Activated B cell treated with CpG ODN at 0.5 μM for 24 hours (primary cell): Measurements from ENCODE around the gene ZNF132. TPM values are rescaled to one million over a fixed set of nuclear protein-coding genes. Genes with fewer than 3 reads are reported as not detected.

Experiments used
- ATAC-seq: fragments of 200-7000 bp; cut with Tn5 transposase; one replicate; pipeline ENCODE4 v1.10.0; 2021; ENCODE audit warnings: low read depth, mild to moderate bottlenecking, moderate library complexity
- CTCF ChIA-PET: fragments of 350-600 bp; sonication (Branson Sonifier 250); formaldehyde crosslinking; loops from one replicate; lab custom pipeline; 2021; ENCODE audit warnings: antibody characterized with exemption; lab: Charles Lee
- POLR2A ChIA-PET: fragments of 350-600 bp; sonication (Branson Sonifier 250); formaldehyde crosslinking; loops from one replicate; lab custom pipeline; 2021; ENCODE audit warnings: antibody characterized with exemption; lab: Charles Lee
- DNase-seq: peaks from one replicate; pipeline ENCODE4 v3.0.0; 2022
- H3K27ac Mint-ChIP-seq: one replicate; pipeline ENCODE4 v1.8.0; 2020; ENCODE audit warnings: mixed read lengths
- H3K27me3 Mint-ChIP-seq: one replicate; pipeline ENCODE4 v1.8.0; 2021; ENCODE audit warnings: mixed read lengths
- H3K36me3 Mint-ChIP-seq: one replicate; pipeline ENCODE4 v1.8.0; 2021; ENCODE audit warnings: low read depth, mixed read lengths
- H3K4me1 Mint-ChIP-seq: one replicate; pipeline ENCODE4 v1.8.0; 2021; ENCODE audit warnings: mixed read lengths
- H3K4me3 Mint-ChIP-seq: one replicate; pipeline ENCODE4 v1.8.0; 2020; ENCODE audit warnings: mild to moderate bottlenecking, mixed read lengths
- H3K9me3 Mint-ChIP-seq: one replicate; pipeline ENCODE4 v1.8.0; 2020; ENCODE audit warnings: mixed read lengths
- intact Hi-C: fragments of 100-400 bp; cut with micrococcal nuclease; formaldehyde crosslinking; loops from one replicate; pipeline ENCODE4 v1.15.1; 2024
- total RNA-seq: library from RNA; stranded (reverse); gene quantifications from 2 replicates; pipeline ENCODE4 v1.2.3, GENCODE V29; 2022
- TF ChIP-seq, protein P1 (sequence below): fragments of 200-600 bp; IDR thresholded peaks from one replicate; pipeline ENCODE4 v1.8.0; 2022; ENCODE audit warnings: antibody characterized with exemption, mild to moderate bottlenecking

The ZNF132 gene
- total RNA-seq, 1 donor from 2014 or later = 10.4 TPM

DNA sequence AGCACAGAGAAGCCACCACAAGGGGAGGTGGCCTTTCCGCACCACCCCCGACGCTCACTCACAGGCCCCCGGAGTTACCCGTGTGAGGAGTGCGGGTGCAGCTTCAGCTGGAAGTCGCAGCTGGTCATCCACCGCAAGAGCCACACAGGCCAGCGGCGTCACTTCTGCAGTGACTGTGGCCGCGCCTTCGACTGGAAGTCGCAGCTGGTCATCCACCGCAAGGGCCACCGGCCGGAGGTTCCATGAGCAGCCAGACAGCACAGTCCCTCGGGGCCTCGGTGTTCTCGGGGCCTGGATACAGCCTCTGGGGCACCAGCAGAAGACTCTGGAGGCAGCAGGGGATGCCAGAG, 40.5 kb upstream of the ZNF132 start:
- DNase-seq (no peak), ATAC-seq (no peak)
- intact Hi-C loops = no loop called here
- Mint-ChIP-seq H3K4me1 (peaks cover 9% of the 10 kb centered on the region), H3K36me3 (peaks cover 13% of the 10 kb centered on the region), H3K27me3 (no peaks in the 10 kb centered on the region), H3K9me3 (no peaks in the 10 kb centered on the region), H3K27ac (no peak overlapping the region), H3K4me3 (no peak overlapping the region)
- ChIA-PET CTCF (no interaction called here), POLR2A (no interaction called here)
- TF ChIP-seq, protein P1, sequence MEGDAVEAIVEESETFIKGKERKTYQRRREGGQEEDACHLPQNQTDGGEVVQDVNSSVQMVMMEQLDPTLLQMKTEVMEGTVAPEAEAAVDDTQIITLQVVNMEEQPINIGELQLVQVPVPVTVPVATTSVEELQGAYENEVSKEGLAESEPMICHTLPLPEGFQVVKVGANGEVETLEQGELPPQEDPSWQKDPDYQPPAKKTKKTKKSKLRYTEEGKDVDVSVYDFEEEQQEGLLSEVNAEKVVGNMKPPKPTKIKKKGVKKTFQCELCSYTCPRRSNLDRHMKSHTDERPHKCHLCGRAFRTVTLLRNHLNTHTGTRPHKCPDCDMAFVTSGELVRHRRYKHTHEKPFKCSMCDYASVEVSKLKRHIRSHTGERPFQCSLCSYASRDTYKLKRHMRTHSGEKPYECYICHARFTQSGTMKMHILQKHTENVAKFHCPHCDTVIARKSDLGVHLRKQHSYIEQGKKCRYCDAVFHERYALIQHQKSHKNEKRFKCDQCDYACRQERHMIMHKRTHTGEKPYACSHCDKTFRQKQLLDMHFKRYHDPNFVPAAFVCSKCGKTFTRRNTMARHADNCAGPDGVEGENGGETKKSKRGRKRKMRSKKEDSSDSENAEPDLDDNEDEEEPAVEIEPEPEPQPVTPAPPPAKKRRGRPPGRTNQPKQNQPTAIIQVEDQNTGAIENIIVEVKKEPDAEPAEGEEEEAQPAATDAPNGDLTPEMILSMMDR = no peak

DNA sequence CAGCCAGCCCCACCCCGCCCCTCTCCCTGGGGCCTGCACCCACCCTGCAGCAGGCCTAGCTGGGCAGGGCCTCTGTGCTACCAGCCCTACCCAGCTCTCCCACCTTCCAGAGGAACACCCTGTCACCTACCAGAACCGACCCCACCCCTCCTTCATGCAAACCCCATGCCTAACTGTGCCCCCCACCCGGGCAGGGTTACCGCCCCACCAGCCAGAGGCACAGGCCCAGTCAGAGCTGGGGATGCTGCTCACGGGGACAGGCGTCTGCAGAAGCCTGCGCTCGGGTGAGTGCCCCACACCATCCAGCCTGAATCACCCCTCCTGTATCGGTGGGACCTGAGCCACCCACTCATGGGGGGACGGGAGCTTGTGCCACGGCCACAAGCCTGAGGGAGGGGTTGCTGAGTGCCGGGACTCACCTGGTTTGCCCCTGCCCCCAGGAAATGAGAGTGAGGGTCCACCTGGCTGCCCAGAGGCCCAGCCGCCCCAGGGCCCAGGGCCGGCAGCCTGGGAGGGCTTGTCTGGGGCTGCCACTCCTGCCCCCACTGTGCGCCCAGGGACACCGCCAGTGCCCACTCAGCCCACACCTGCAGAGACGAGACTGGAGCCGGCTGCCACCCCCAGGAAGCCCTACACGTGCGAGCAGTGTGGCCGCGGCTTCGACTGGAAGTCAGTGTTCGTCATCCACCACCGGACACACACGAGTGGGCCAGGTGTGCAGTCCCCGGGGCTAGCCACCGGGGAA, 40.0 kb upstream of the ZNF132 start:
- H3K9me3 Mint-ChIP-seq = no peaks in the 10 kb centered on the region
- TF ChIP-seq, protein P1 = no peak
- H3K4me1 Mint-ChIP-seq = peaks cover 14% of the 10 kb centered on the region
- POLR2A ChIA-PET = no interaction called here
- no peak overlapping the region for H3K27ac Mint-ChIP-seq
- no peak overlapping the region for H3K4me3 Mint-ChIP-seq
- no peaks in the 10 kb centered on the region for H3K27me3 Mint-ChIP-seq
- CTCF ChIA-PET = no interaction called here
- intact Hi-C loops = loop anchor here (5.0 kb wide), 1 partner anchor 37 kb away; the partner anchor contains the start of gene ZBTB45
- DNase-seq = no peak
- no peak for ATAC-seq
- H3K36me3 Mint-ChIP-seq = peaks cover 13% of the 10 kb centered on the region

DNA sequence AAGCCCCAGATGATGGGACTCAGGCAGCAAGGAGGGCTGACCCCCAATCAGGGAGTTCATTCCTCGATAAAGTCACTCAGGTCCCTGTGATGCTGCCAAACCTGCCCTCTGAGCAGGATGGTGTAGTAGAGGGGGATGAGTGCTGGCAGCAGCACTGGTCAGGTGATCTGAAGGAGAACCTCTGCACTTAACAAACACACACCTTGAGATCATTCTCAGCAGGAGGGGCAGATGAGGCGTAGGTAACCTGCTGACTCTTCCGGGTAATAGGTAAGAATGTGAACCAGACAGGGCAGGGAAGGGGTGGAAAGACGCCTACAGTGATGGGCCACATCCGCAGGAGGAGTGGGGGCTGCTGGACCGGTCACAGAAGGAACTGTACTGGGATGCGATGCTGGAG, 39.4 kb upstream of the ZNF132 start:
- Mint-ChIP-seq H3K27me3 (no peaks in the 10 kb centered on the region), H3K27ac (no peak overlapping the region), H3K36me3 (peaks cover 13% of the 10 kb centered on the region), H3K4me1 (peaks cover 19% of the 10 kb centered on the region), H3K4me3 (no peak overlapping the region), H3K9me3 (no peaks in the 10 kb centered on the region)
- ChIA-PET CTCF (no interaction called here), POLR2A (no interaction called here)
- intact Hi-C loops = loop anchor here (5.0 kb wide), 1 partner anchor 38 kb away; the partner anchor contains the start of gene ZBTB45
- TF ChIP-seq, protein P1 = no peak
- DNase-seq = no peak
- no peak for ATAC-seq

DNA sequence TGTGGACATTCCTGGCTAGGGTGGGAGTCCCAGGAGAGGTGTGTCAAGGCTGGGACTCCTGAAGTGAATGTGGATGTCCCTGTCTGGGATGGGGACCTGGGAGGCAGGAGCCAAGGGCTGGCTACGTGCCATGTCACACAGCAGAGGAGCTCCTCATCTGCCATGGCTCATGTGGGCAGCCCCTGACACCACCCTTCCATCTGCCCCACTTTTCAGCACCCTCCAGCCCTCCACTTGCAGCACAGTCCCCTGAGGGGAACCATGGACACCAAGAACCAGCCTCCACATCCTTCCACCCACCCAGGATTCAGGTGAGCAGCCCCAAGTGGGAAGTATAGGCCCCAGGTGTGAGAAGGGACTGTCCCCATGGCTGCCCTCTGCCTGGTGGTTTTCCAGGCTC, 37.9 kb upstream of the ZNF132 start:
- DNase-seq (no peak), ATAC-seq (no peak)
- H3K4me3 Mint-ChIP-seq = no peak overlapping the region
- peaks cover 13% of the 10 kb centered on the region for H3K36me3 Mint-ChIP-seq
- ChIA-PET CTCF (no interaction called here), POLR2A (no interaction called here)
- H3K27ac Mint-ChIP-seq = no peak overlapping the region
- no peaks in the 10 kb centered on the region for H3K9me3 Mint-ChIP-seq
- H3K27me3 Mint-ChIP-seq = no peaks in the 10 kb centered on the region
- TF ChIP-seq, protein P1 = no peak
- peaks cover 20% of the 10 kb centered on the region for H3K4me1 Mint-ChIP-seq
- intact Hi-C loops = loop anchor here (2.0 to 5.0 kb wide), 3 partner anchors 39 to 151 kb away; partner anchors contain the start of genes ZBTB45, ZNF837 and ZSCAN22

DNA sequence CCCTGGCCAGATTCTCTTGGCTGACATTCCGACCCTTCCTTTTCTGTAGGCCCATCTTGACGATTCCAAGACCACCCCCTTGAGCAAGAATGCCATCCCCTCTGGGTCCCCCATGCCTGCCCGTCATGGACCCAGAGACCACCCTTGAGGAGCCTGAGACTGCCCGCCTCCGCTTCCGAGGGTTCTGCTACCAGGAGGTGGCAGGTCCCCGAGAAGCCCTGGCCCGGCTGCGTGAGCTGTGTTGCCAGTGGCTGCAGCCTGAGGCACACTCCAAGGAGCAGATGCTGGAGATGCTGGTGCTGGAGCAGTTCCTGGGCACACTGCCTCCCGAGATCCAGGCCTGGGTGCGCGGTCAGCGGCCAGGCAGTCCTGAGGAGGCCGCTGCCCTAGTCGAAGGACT, 37.2 kb upstream of the ZNF132 start:
- CTCF ChIA-PET = no interaction called here
- intact Hi-C loops = loop anchor here (2.0 to 5.0 kb wide), 3 partner anchors 40 to 150 kb away; partner anchors contain the start of genes ZBTB45, ZNF837 and ZSCAN22
- Mint-ChIP-seq H3K27ac (peak overlapping the region; percentile 78), H3K4me1 (peaks cover 20% of the 10 kb centered on the region), H3K27me3 (no peaks in the 10 kb centered on the region), H3K9me3 (no peaks in the 10 kb centered on the region), H3K4me3 (peak overlapping the region; percentile 94), H3K36me3 (peaks cover 20% of the 10 kb centered on the region)
- POLR2A ChIA-PET = interaction anchor here (2.6 kb wide), 1 partner anchor 42 kb away, joined by 17 read pairs; the partner anchor contains the start of gene ZBTB45
- TF ChIP-seq, protein P1 = no peak
- ATAC-seq (no peak), DNase-seq (no peak)
